Right ventricle myocardium superior (tissue), 1 donor: ENCODE data around the gene NR1H4. TPM values are rescaled to one million over a fixed set of nuclear protein-coding genes. Genes with fewer than 3 reads are reported as not detected.
"Not testable (repeated sequence)": the region's sequence is repeated elsewhere in the genome, so short reads cannot be mapped to it uniquely, and the experiment has no call there.

ENCODE experiments used
- ATAC-seq: fragments of 200-7000 bp; cut with Tn5 transposase; one replicate; pipeline ENCODE4 v1.9.1; 2020; ENCODE audit warnings: mild to moderate bottlenecking; ENCODE audit not compliant: poor library complexity
- DNase-seq: peaks from one replicate; pipeline ENCODE4 v3.0.0-alpha.2; 2020
- intact Hi-C: fragments of 100-400 bp; cut with DNase I; formaldehyde crosslinking; loops from one replicate; pipeline ENCODE4 v1.11.2; 2022
- long read RNA-seq: library from polyadenylated mRNA; unstranded; transcript quantifications from one replicate; pipeline ENCODE4 v2.0.0, GENCODE V29; 2021
- total RNA-seq: library from RNA; stranded (reverse); fragmentation: NEBNext Ultra II Directional; extraction: Animal tissue kit (Norgen Biotek cat#: 25700); gene quantifications from one replicate; pipeline ENCODE4 v1.2.1, GENCODE V29; 2021
- donor health status: DM: no; HTN: yes; CAD: no; lungs with severe emphysema.

NR1H4 gene
- not detected for total RNA-seq
- long read RNA-seq, result 0 reads

DNA sequence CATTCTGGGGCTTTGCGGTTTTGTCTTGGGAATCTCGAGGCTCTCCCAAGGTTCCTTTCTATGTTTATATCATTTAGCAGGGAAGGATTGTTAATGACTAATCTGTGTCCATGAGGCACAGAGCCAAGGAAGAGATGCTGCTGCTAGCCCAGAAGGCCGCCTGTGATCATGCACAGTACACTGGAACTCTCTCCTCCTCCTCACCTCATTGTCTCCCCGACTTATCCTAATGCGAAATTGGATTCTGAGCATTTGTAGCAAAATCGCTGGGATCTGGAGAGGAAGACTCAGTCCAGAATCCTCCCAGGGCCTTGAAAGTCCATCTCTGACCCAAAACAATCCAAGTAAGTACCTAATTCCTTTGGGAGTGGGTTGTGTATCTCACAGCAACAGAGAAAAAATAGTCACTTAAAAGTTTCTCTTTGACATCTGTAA, at the start of gene NR1H4:
Gene NR1H4 (plus strand): TSS at position 151 of the 435 bp plus-strand sequence. CDS start 19,458 bp downstream, outside the sequence.
- intact Hi-C loops, result no loop called here
- DNase-seq (no peak), ATAC-seq (no peak)

DNA sequence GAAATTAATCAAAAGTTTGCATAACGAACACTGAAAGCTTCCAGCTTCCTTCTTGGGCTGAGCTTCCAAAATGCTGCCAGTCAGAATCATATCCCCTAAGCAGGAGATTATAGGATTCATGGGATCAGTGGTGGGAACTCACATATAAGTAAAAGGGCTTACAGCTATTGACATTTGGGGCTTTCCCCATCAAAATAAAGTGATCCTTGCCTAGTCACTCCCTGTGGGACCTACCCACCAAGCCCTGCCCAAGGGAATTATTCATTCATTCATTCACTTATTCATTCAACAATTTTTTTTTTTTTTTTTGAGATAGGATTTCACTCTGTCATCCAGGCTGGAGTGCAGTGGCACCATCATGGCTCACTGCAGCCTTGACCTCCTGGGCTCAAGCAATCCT, 47.5 kb upstream of the NR1H4 start:
- DNase-seq, result no peak
- ATAC-seq, result no peak
- intact Hi-C loops, result no loop called here

DNA sequence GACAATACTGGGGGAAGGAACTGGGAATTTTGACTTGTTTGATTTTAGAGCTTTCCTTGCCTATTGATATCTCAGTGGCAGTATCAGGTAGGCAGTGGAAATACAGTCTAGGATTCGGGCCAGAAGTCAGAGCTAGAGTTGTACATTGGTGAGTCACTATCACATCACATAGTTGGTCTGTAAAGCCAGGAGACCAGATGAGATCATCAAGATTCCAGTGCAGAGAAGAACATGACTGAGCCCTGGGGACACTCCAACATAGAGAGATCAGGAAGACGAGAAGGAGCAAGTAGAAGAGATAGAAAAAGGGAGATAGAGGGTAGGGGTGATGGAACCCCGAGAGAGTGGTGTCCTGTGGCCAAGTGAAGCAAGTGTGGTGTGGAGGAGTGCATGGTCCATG, 46.6 kb upstream of the NR1H4 start:
- DNase-seq (no peak), ATAC-seq (no peak)
- intact Hi-C loops, result no loop called here

DNA sequence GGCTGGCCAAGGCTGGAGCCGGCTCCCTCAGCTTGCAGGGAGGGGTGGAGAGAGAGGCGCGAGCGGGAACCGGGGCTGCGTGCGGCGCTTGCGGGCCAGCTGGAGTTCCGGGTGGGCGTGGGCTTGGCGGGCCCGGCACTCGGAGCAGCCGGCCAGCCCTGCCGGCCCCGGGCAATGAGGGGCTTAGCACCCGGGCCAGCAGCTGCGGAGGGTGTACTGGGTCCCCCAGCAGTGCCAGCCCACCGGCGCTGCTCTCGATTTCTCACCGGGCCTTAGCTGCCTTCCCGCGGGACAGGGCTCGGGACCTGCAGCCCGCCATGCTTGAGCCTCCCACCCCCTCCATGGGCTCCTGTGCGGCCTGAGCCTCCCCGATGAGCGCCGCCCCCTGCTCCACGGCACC, 43.4 kb upstream of the NR1H4 start:
- ATAC-seq, DNase-seq, intact Hi-C loops: not testable (repeated sequence)

DNA sequence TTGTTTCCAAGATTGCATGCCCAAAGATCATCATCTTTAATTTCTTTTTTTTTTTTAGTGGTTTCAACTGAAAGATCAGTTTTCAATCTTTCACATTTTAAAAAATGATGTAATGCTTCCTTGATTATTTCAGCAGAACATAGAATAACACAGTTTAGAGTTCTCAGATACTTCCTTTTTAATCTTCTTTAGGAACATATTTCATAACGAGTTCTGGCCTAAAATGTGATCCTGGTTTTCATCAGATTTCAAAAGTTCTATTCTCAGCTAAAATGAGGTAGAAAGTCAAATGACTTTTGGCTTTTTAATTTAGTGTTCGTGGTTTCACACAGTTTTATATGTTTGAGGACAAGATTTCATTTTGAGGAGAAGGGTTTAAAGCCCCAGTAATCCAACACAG, 40.0 kb upstream of the NR1H4 start:
- DNase-seq (no peak), ATAC-seq (no peak)
- intact Hi-C loops, result no loop called here

DNA sequence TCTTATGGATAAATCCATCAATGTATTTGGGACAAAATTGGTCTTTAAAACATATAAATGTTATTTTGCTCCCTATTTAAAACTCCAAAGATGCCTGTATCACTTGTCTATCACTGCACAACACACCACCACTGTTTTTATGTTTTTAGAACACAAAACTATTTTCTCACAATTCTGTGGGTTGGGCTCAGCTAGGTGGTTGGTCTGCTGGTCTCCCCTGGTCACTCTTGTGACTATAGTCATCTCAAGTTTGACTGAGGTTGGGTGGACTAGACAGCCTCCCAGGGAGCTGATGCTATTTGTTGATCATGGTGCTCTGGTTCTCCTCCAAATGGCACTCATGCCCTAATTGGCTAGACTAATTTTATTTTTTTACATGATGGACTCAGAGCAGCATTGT, 39.5 kb upstream of the NR1H4 start:
- intact Hi-C loops, result no loop called here
- DNase-seq, result no peak
- ATAC-seq, result no peak

DNA sequence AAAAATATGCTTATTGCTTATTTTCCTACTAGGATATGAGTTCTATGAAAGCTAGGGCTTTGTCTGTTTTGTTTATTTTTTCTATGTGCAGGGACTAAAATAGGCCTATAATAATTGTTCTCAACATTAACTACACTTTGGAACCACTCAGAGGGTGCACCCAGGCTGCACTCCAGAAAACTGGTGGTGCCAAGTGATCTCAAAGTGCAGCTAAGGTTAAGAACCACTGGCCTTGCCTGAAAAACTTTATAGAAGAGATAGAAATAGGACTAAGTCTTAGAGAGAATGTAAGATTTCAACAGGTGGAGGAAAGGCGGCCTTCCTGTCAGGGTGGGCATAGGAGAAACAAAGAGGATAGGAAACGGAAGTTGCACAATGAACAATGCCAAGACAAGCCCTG, 37.7 kb upstream of the NR1H4 start:
- ATAC-seq (no peak), DNase-seq (no peak)
- intact Hi-C loops, result no loop called here

DNA sequence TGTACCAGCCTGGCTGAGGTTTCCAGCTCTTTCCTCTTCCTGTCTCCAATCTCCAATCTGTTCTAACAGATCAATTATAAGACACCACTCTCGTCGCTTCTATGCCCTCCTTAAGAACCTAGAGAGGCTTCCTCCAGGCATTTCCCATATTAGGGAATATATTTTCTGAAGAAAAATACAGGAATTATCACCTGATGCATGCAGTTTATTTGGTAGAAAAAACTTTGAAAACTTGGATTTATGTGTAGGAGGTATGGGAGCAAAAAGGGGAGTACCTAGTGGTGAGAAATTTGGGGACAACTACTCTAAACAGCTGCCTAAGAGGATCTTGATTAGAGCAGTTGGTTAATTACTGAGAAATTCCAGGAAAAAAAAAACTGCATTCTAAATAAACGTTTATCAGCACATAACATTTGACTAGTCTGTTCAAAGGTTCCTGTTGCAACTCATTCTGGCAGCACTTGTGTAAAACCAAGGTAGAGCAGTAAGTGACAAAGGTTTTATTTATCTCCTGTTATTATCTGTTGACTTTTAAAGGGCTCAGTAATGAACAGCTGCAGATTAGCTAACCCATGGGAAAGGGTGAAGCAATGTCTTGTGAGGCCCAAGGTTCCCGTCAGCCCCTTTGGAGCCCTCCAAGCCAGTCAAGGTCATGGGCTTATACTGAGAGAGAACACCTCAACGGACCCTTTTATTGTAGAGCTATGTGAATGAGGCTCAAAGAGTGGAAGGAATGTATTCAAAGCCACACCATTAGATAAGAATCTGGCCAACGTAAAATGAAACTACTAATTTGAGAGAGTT, 36.4 kb upstream of the NR1H4 start:
- intact Hi-C loops, result no loop called here
- DNase-seq (no peak), ATAC-seq (no peak)

DNA sequence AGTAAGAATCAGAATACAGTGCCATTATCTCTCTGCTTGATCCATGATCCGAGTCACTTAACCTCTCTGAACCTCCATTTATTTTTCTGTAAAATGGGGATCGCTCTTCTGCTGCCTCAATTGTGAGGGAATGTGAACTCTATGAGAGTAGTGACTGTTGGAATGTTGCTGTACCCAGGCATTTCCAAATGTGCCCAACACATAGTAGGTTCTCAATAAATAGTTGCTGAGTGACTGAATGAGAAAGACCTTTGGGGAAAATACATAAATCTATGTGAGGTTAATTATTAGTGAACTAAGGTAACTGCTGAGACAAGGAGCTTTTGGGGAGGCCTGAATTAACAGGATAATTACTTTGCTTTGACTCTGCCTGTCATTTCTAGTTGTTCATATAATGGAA, 33.9 kb upstream of the NR1H4 start:
- no peak for DNase-seq
- intact Hi-C loops, result no loop called here
- ATAC-seq, result no peak

DNA sequence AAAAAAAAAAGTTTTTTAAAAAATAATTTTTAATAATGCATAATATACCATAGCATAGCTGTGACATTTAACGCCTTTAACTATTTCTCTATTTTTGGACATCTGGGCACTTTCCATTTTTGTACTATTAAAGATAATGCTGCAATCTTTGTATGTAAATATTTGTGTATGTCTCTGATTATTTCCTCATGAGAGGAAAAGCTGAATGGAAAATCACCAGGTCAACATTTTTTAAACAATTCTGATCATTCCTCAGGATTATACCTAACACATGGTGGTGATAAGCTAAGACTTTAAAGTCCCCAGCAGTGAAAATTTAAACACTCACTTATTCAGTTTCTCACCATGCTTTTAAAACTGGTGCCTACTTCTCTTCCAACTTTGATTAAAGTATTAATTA, 31.3 kb upstream of the NR1H4 start:
- ATAC-seq (no peak), DNase-seq (no peak)
- intact Hi-C loops, result no loop called here

DNA sequence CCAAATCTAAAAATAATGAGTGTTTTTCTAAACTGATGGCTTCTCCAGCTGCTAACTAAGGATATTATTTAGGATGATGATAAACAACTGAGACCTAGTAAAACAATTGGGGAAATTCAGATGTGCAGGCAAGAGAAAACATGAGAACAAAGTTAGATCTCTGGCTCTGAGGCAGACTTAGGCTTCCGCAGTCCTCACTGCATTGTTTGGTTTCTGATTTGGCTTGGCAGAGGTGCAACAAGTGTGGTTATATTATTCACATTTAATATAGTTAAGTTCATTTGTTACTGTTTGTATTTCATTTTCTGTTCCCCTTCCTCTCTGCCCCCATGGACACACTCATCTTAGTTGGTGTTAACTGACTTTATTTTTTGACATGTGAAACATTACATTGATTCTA, 30.2 kb upstream of the NR1H4 start:
- no peak for DNase-seq
- intact Hi-C loops, result no loop called here
- ATAC-seq, result no peak

DNA sequence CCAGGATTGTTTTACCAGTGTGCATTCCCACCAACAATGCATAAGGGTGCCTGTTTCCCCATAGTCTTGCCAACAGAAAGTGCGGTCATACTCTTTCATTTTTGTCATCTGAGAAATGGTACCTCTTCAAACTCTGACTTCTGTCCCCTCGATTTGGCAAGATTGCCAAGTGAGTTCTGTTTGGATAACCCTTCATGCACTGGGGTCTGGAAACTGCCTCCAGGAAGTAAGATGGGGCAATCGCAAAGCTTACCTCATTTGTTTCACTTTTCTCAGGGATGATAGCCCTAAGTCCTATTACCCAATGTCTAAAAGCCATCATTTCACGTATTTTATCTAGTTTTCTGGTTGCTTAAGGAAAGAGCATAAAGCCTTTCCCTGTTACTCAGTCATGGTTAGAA, 28.6 kb upstream of the NR1H4 start:
- ATAC-seq (no peak), DNase-seq (no peak)
- intact Hi-C loops, result no loop called here

DNA sequence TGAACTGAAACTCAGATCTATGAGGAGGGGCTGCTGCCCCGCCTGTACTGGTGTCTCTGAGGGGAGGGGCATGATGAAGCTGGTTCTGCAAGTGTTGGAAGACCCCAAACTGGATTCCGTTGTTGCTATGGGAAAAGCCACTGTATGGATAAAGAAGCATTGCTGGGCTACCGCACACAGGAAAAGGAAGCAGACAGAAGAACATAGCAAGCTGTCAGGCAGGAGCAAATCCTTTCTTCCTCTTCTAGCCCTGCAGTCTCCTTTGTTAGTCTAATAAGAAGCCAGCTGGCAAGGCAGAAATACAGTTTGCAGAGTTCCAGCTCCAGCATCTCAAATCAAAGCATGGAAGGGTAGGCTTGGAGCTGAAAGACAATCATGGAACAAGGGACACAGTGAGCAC, 26.3 kb upstream of the NR1H4 start:
- DNase-seq, result no peak

DNA sequence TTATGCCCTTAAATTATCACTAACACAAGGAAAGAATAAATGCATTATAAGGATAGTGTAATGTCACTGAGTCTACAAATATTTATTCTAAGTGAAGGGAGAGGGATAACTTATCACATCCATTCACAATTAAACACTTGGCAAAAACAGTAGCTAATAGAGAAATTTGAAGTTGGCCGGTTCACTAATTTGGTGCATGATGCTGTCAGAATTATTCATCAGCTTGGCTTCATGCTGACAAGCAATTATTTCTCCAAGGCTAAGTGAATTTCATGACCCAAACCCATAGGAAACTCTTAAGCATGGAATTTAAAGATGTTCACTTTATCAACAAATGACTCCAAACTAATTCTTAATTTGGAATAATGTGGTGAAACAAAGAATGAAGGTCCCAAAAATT, 25.0 kb upstream of the NR1H4 start:
- intact Hi-C loops, result no loop called here
- DNase-seq (no peak), ATAC-seq (no peak)

More for the DNA sequence above, 26.3 kb upstream of the NR1H4 start:
- intact Hi-C loops, result no loop called here
- no peak for ATAC-seq

DNA sequence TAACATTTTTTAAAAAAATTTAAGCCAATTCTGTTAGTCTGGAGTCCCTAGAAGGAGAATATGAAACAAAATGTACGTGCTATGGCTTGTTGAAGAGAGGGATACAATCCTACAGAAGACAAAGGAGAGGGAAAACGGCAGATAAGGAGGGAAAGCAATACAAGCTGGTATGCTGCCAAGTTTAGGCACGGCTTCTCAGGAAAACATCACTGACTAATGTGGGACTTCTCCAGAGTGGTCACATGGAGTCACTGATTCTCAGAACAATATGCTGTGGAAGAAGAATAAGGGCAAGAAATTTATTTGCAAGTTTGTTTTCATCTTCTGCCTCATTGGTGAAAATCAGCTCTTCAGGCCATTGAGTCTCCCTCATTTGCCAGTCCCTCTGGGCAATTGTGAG, 22.9 kb upstream of the NR1H4 start:
- intact Hi-C loops, result no loop called here
- ATAC-seq, result no peak
- DNase-seq, result no peak

DNA sequence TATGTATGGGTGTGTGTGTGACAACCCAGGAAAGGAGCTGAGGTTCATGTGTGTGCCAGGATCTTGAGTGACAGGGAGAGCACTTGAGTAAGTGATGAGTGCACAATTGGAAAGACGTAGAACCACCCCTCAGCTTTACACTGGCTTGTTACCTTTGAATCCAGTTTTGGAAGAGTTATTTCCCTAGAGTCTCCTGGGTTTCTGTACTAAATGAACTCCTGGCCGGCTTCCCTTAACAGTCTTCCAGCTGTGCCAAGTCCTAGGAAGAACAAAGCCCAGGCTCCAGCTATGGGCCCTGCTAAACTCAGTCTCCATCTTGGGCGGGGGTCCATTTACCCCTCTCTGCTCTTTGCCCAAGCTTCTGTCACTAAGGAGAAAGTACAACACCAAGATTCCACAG, 19.7 kb upstream of the NR1H4 start:
- ATAC-seq, result no peak
- intact Hi-C loops, result no loop called here
- DNase-seq, result no peak

DNA sequence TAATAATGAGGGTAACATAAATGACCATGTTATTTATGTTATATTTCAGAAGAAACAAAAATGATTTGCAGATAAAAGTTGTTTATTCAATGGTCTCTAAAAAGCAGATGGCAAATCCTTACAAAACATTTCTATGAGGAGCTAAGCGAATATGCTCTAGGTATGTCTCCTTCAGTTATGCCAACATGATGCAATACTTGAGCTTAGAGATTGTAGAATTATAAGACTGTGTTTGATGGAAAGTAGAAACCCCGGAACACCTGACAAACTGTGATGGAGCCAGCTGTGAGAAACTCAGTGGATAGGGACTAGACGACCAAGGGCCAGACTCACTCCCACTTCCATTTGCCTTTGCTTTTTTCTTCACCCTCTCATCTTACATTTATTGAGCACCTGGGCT, 17.8 kb upstream of the NR1H4 start:
- ATAC-seq (no peak), DNase-seq (no peak)
- intact Hi-C loops, result no loop called here

DNA sequence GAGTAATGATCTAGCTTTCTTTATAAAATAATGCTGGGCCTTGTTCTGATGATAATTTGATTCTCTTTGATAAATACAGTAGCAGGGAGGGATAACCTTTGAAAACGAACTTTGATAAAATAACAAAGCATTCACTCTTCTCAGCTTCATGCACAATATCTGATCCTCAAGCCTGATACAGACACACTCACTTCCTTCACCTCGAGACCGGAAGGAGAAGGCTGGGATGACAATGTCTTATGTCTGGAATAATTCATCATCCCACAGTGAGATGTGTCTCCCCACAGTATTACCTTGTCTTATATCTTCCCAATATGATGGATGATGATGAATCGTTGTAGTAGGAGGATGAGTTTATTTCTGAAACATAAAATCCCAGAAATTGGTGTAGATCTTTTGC, 15.5 kb upstream of the NR1H4 start:
- no peak for DNase-seq
- intact Hi-C loops, result no loop called here
- no peak for ATAC-seq

DNA sequence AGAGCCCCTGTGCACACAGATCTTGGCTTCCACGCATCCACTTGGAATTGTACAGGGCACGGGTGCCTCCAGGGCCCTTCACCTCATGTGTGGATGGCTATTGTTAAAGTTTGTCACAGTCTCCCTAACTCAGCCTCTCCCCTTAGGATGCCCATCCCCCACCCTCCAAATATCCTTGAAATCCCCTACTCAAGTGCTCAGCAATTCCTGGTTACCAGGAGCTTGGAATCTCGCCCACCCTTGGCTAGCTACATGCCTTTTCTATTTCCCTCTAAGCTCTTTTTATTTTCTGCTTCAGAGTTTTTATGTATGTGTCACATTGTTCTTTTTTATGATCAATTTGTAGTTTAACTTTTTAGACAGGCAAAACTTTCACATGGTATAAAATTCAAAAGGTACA, 13.0 kb upstream of the NR1H4 start:
- intact Hi-C loops, result no loop called here
- DNase-seq (no peak), ATAC-seq (no peak)

DNA sequence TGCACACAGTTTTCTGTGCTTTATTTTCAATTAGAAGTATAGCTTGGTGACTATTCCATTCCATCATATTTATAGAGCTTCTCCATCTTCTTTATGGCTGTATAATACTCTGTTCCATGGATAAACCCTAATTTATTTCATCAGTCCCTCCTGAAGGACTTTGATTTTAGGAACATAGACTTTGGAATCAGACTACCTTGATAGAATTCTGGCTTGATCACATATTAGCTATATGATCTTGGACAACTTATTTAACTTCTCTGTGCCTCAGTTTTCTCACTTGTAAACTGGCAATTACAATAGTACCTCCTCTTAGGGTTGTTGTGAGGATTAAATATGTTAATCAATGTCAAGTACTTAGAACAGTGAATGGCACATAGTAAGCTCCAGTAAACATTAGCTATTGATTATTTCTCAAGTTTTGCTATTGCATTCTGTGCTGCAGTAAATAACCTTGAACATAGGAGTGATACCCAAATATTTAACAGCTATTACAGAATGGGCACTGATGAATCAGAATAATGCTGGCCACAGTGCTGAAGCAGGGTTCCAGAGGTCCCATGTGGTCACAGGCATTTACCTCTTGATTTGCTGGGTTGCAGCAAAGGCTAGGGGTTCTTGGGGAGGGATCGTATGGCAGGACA, 12.2 kb upstream of the NR1H4 start:
- intact Hi-C loops, result no loop called here
- no peak for ATAC-seq
- no peak for DNase-seq

DNA sequence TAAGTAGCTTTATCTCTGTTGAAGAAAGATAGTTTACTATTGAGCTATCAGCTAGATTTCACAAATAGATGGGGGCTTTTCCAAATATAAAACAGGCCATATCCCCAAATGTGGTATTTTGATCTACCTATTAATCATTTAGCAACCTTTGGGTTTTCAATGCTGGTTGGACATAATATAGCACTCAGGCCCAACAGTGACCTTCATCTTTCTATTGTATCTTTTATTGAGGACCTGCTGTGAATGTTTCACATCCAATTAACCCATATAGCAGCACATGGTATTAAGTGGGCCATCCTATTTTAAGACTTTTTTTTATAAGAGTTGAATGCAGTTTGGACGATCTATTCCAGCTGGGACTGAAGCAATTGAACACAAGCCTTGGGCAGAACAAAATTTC, 10.0 kb upstream of the NR1H4 start:
- intact Hi-C loops, result no loop called here
- no peak for DNase-seq
- no peak for ATAC-seq
